ENCODE data around the gene DLGAP4. TPM values are rescaled to one million over a fixed set of nuclear protein-coding genes. Genes with fewer than 3 reads are reported as not detected.

Gene DLGAP4
- total and polyA plus RNA-seq, 2 of the 8 experiments (the other 6 are each of a cell fraction or from before 2014, with no cell fraction given) = 41.2 to 57.2 TPM

DNA sequence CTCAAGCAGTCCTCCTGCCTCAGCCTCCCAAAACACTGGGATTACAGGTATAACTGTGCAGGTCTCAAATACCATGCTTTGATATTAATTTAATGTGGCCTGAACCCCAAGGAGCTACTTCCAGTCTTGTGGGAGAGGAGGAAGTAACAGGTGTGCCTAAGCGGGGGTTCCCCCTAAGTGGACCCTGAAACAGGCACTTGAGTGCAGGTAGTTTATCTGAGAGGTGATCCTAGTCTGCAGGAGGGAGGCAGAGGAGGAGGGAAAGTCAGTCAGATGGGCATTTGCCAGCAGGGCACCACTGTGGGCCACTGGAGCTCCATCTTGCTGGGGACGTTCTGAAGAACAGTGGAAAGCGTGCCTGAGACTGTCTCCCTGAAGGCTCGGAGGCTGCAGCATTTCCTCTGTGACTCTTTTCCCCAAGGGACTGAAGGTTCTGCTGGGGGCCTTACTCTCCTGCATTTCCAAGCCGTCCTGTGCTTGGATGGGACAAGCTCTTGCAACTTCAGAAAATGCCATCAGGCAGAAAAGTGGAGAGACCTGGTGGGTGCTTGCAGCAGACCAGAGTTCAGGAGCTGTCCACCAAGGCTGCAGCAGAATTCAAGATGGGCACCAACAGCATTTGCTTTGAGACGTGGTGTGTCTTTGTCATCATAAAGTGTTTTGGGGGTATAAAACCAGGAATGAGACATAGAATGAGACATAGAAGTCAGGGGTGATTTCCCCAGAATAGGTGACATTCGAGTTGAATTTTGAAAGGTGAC is 4.6 kb upstream of the DLGAP4 start:
- Histone ChIP-seq H2AK5ac (ENCODE audit: low read depth, low read length) (no peak overlapping the region), H2AFZ (ENCODE audit: low read length) (no peak overlapping the region), H3K4me3 (ENCODE audit: extremely low read depth in 1 of 4, insufficient read depth in 2 of 4, low read depth in 3 of 4, low read length in 4 of 4) (no peak overlapping the region), H3K79me1 (ENCODE audit: low read depth, low read length) (no peaks in the 10 kb centered on the region), H3K9ac (replicated peaks in 1 of 4; ENCODE audit: extremely low read depth in 1 of 4, low read depth in 3 of 4, low read length in 3 of 4) (no peak overlapping the region), H3K4ac (replicated peaks; ENCODE audit: insufficient read length, low read depth, low read length) (no peak overlapping the region), H3K56ac (replicated peaks; ENCODE audit: insufficient read length, low read depth, low read length) (no peak overlapping the region), H2BK15ac (ENCODE audit: low read length) (no peak overlapping the region), H3K9me3 (ENCODE audit: insufficient read depth in 2 of 2, low read depth in 1 of 2, low read length in 1 of 2) (no peaks in the 10 kb centered on the region), H3K23ac (ENCODE audit: insufficient read length) (no peak overlapping the region), H4K8ac (ENCODE audit: extremely low read depth, insufficient read depth, low read length) (no peak overlapping the region), H4K20me1 (replicated peaks in 1 of 2; ENCODE audit: control insufficient read depth in 1 of 2, insufficient read depth in 2 of 2, low read length in 2 of 2) (peaks cover 0 to 5% of the 10 kb centered on the region in 2 experiments), H2BK5ac (ENCODE audit: low read depth, low read length) (no peak overlapping the region), H3K14ac (ENCODE audit: insufficient read length) (no peak overlapping the region), H2BK20ac (ENCODE audit: low read length) (no peak overlapping the region), H3K27me3 (replicated peaks in 1 of 4; ENCODE audit: control insufficient read depth in 3 of 4, extremely low read depth in 1 of 4, insufficient read depth in 3 of 4, low read length in 3 of 4) (peaks cover 0 to 17% (median 10%) of the 10 kb centered on the region in 4 experiments; a peak in 6 of 7 replicates), H3K4me1 (replicated peaks in 1 of 4; ENCODE audit: control insufficient read depth in 3 of 4, insufficient read depth in 4 of 4, low read length in 3 of 4) (peaks cover 0 to 3% (median 1%) of the 10 kb centered on the region in 4 experiments; a peak in 5 of 7 replicates), H3K27ac (ENCODE audit: low read depth, low read length) (no peak overlapping the region), H4K91ac (replicated peaks; ENCODE audit: insufficient read length, low read length) (no peak overlapping the region), H3K79me2 (ENCODE audit: control insufficient read depth in 1 of 2, insufficient read depth in 2 of 2, low read length in 2 of 2) (no peaks in the 10 kb centered on the region), H2BK120ac (replicated peaks; ENCODE audit: low read depth, low read length) (no peak overlapping the region), H3K23me2 (ENCODE audit: low read depth, low read length) (peaks cover 5% of the 10 kb centered on the region; the same call in 1 of the 2 replicates), H3K18ac (ENCODE audit: extremely low read depth, low read length) (no peak overlapping the region), H2BK12ac (ENCODE audit: low read depth, low read length) (no peak overlapping the region), H3K36me3 (ENCODE audit: control insufficient read depth in 2 of 4, insufficient read depth in 4 of 4, low read length in 3 of 4) (no peaks in the 10 kb centered on the region), H4K5ac (ENCODE audit: insufficient read length, low read depth, low read length) (no peak overlapping the region), H3K4me2 (ENCODE audit: insufficient read depth in 1 of 2, low read depth in 2 of 2, low read length in 2 of 2) (no peak overlapping the region; a peak in 1 of 4 replicates)
- POLR2A ChIA-PET (ENCODE audit: partially characterized antibody) = interaction anchor here (0.6 to 1.5 kb wide), 3 partner anchors 65 to 625 kb away, joined by 3 to 5 read pairs (median 3); partner anchors contain the start of gene AAR2
- 82% methylated on average over 7 of the region's 7 CpGs; no CpG with 5 or more reads in 1 of the 2 experiments for WGBS, 2 experiments (ENCODE audit: extremely low coverage in 1 of 2, insufficient coverage in 1 of 2, insufficient read length in 1 of 2, insufficient replicate concordance in 2 of 2, low coverage in 1 of 2, low lambda C conversion rate in 2 of 2, missing lambda C conversion rate in 1 of 2)
- DNase-seq (ENCODE audit: low read depth in 1 of 2, low spot score in 2 of 2) (no peak), FAIRE-seq (no peak)
- TF ChIP-seq RAD21 (IDR thresholded peaks at IDR 0.05 in 1 of 2, conservative IDR thresholded peaks at IDR 0.05 in 1 of 2; ENCODE audit: low read depth in 2 of 2, low read length in 2 of 2) (no peak), JUN (IDR thresholded peaks at IDR 0.05; ENCODE audit: low read depth, low read length) (no peak), CREB1 (IDR thresholded peaks at IDR 0.05) (no peak), CHD1 (IDR thresholded peaks at IDR 0.05; ENCODE audit: low read depth, low read length) (no peak), HDAC2 (IDR thresholded peaks at IDR 0.05; ENCODE audit: borderline replicate concordance in 1 of 2, low read depth in 2 of 2, low read length in 2 of 2) (no peak), SIN3A (conservative IDR thresholded peaks at IDR 0.05 in 1 of 2, IDR thresholded peaks at IDR 0.05 in 1 of 2; ENCODE audit: low read depth in 1 of 2, low read length in 2 of 2) (no peak), RNF2 (IDR thresholded peaks at IDR 0.05; ENCODE audit: borderline replicate concordance, low read depth, low read length, missing control alignments, poor library complexity, severe bottlenecking) (no peak)
- CTCF ChIA-PET (ENCODE audit: partially characterized antibody) = interaction anchor here (0.6 to 1.9 kb wide), 7 partner anchors 21 to 89 kb away, joined by 3 to 5 read pairs (median 3); no protein-coding TSS in a partner anchor

Data from H1 (cell line).